ENCODE results near the gene KRTAP9-2. TPM values are rescaled to one million over a fixed set of nuclear protein-coding genes. Genes with fewer than 3 reads are reported as not detected.
"Not testable (repeated sequence)": the region's sequence is repeated elsewhere in the genome, so short reads cannot be mapped to it uniquely, and the experiment has no call there.

KRTAP9-2 gene
- total RNA-seq, 2 experiments from 2014 or later = not detected

DNA sequence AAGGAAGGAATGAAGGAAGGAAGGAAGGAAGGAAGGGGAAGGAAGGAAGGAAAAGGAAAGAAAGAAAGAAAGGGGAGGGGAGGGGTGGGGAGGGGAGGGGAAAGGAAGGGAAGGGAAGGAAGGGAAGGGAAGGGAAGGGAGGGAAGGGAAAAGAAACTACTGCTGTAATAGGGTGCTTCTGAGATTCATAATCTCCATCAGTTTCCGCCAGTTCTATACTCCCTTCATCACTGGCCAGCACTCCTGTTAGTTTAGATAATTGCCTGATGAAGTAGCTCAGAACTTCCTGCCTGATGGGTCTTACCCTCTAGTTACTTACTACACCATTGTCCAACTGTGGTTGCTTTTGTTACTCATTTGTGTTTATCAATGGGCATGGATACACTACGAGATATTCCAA is 36.8 kb downstream of the KRTAP9-2 start:
- Mint-ChIP-seq H3K27ac (no peak overlapping the region), H3K4me3 (no peak overlapping the region), H3K4me1 (ENCODE audit: low read depth) (peaks cover 7% of the 10 kb centered on the region), H3K27me3 (no peaks in the 10 kb centered on the region), H3K36me3 (ENCODE audit: low read depth) (no peaks in the 10 kb centered on the region), H3K9me3 (no peaks in the 10 kb centered on the region)
- intact Hi-C loops (cut with micrococcal nuclease) = no loop called here
- ATAC-seq = no peak
- TF ChIP-seq, protein P1, sequence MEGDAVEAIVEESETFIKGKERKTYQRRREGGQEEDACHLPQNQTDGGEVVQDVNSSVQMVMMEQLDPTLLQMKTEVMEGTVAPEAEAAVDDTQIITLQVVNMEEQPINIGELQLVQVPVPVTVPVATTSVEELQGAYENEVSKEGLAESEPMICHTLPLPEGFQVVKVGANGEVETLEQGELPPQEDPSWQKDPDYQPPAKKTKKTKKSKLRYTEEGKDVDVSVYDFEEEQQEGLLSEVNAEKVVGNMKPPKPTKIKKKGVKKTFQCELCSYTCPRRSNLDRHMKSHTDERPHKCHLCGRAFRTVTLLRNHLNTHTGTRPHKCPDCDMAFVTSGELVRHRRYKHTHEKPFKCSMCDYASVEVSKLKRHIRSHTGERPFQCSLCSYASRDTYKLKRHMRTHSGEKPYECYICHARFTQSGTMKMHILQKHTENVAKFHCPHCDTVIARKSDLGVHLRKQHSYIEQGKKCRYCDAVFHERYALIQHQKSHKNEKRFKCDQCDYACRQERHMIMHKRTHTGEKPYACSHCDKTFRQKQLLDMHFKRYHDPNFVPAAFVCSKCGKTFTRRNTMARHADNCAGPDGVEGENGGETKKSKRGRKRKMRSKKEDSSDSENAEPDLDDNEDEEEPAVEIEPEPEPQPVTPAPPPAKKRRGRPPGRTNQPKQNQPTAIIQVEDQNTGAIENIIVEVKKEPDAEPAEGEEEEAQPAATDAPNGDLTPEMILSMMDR (IDR thresholded peaks at IDR 0.05) = no peak
- CTCF ChIA-PET = no interaction called here
- POLR2A ChIA-PET = no interaction called here
- DNase-seq = no peak

DNA sequence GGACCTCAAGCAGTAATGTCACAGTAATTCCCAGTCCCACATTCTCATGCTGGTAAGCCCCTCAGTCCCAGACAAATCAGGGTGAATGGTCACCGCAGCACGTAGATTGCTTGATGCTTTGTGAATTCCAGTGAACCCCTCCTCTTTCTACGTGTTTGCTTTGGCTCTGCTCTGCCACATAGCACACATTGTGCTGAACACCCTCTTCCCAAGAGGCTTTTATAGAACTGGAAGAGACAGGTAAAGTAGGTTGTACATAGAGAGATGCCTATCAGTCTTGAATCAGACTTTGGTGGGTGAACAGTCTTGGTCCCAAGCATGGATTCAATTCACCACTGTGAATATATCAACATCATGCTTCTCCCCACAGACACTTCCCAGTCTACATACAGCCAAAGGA is 38.2 kb downstream of the KRTAP9-2 start:
- intact Hi-C loops (cut with micrococcal nuclease) = no loop called here
- Mint-ChIP-seq H3K4me1 (ENCODE audit: low read depth) (peaks cover 7% of the 10 kb centered on the region), H3K9me3 (no peaks in the 10 kb centered on the region), H3K27me3 (no peaks in the 10 kb centered on the region), H3K4me3 (no peak overlapping the region), H3K27ac (no peak overlapping the region), H3K36me3 (ENCODE audit: low read depth) (no peaks in the 10 kb centered on the region)
- ChIA-PET CTCF (no interaction called here), POLR2A (no interaction called here)
- no peak for ATAC-seq
- TF ChIP-seq, protein P1 (IDR thresholded peaks at IDR 0.05) = no peak
- DNase-seq = no peak

DNA sequence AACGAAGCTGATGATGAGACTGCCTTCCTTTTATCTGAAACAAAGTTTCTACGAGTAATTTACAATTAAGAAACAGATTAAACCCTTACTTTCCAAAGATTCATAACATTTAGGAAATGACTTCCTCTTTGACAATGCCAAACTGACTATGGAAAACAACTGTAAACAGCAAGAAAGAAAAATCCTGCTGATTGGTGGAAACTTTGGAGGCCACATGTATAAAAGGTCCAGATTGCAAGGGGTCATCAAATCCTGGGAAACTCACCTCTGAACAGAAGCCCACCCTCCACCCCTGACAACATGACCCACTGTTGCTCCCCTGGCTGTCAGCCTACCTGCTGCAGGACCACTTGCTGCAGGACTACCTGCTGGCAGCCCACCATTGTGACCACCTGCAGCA is 38.6 kb downstream of the KRTAP9-2 start, which contains the start of gene KRTAP9-6:
TSS of gene KRTAP9-6 (plus strand) at position 301 of the 400 bp plus-strand sequence. CDS start at position 301, 0 bp downstream.
- no peaks in the 10 kb centered on the region for H3K9me3 Mint-ChIP-seq
- H3K4me1 Mint-ChIP-seq (ENCODE audit: low read depth) = peaks cover 7% of the 10 kb centered on the region
- ChIA-PET CTCF (no interaction called here), POLR2A (no interaction called here)
- no peak within 1 kb of the TSS for H3K4me3 Mint-ChIP-seq
- H3K27ac Mint-ChIP-seq = no peak within 1 kb of the TSS
- TF ChIP-seq, protein P1 (IDR thresholded peaks at IDR 0.05) = no peak
- H3K27me3 Mint-ChIP-seq = no peaks in the 10 kb centered on the region
- intact Hi-C loops (cut with micrococcal nuclease) = no loop called here
- no peaks in the 10 kb centered on the region for H3K36me3 Mint-ChIP-seq (ENCODE audit: low read depth)
- DNase-seq (no peak), ATAC-seq (no peak)

DNA sequence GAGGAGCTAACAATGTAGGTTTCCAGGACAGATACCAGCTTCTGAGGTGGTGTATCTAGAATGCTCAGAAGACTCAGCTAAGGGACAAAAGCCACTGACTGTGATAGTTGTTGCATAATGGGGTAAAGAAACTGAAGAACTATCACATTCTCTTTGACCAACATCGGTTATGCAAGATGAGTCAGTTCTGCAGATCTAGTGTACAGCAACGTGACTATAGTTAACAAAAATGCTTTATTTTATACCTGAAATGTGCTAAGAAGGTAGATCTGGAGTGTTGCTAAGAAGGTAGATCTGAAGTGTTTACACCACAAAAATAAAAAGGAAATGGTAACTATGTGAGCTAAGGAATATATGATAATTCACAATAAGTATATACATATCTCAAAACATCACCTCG is 41.3 kb downstream of the KRTAP9-2 start:
- Mint-ChIP-seq H3K36me3 (ENCODE audit: low read depth) (no peaks in the 10 kb centered on the region), H3K9me3 (no peaks in the 10 kb centered on the region), H3K4me1 (ENCODE audit: low read depth) (peaks cover 2% of the 10 kb centered on the region), H3K27me3 (no peaks in the 10 kb centered on the region), H3K4me3 (no peak overlapping the region), H3K27ac (no peak overlapping the region)
- CTCF ChIA-PET = no interaction called here
- POLR2A ChIA-PET = no interaction called here
- intact Hi-C loops (cut with micrococcal nuclease) = no loop called here
- TF ChIP-seq, protein P1 (IDR thresholded peaks at IDR 0.05) = no peak
- DNase-seq (no peak), ATAC-seq (no peak)

DNA sequence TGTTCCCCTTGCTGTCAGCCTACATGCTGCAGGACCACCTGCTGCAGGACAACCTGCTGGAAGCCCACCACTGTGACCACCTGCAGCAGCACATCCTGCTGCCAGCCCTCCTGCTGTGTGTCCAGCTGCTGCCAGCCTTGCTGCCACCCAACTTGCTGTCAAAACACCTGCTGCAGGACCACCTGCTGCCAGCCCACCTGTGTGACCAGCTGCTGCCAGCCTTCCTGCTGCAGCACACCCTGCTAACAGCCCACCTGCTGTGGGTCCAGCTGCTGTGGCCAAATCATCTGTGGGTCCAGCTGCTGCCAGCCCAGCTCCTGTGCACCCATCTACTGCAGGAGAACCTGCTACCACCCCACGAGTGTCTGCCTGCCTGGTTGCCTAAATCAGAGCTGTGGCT is 44.9 kb downstream of the KRTAP9-2 start:
- intact Hi-C loops (cut with micrococcal nuclease); H3K27ac Mint-ChIP-seq; CTCF ChIA-PET; H3K27me3 Mint-ChIP-seq; H3K9me3 Mint-ChIP-seq; H3K4me3 Mint-ChIP-seq; DNase-seq; H3K36me3 Mint-ChIP-seq (ENCODE audit: low read depth); POLR2A ChIA-PET; H3K4me1 Mint-ChIP-seq (ENCODE audit: low read depth); ATAC-seq: not testable (repeated sequence)

DNA sequence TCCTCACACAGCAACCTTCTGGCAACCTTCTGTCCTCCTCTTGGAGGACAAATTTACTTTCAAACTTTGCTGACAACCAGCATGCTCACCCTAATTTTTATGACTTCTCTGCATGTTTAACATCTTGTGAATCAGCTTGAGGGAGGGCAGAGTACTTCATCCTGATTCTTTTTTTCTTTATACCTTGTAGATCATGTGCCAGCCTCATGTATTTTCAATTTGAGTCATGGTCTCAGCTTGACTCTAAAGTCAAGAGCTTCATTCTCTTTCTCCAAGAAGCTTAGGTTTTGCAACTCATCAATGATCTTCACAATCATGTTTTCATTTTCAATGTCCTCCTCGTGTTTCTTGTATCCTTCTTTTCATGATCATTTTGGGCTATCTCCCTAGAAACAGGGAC is 45.4 kb downstream of the KRTAP9-2 start:
- ATAC-seq (no peak), DNase-seq (no peak)
- Mint-ChIP-seq H3K27ac (no peak overlapping the region), H3K27me3 (peaks cover 6% of the 10 kb centered on the region), H3K36me3 (ENCODE audit: low read depth) (no peaks in the 10 kb centered on the region), H3K4me3 (no peak overlapping the region), H3K9me3 (no peaks in the 10 kb centered on the region), H3K4me1 (ENCODE audit: low read depth) (no peaks in the 10 kb centered on the region)
- ChIA-PET POLR2A (no interaction called here), CTCF (no interaction called here)
- intact Hi-C loops (cut with micrococcal nuclease) = no loop called here
- TF ChIP-seq, protein P1 (IDR thresholded peaks at IDR 0.05) = no peak

DNA sequence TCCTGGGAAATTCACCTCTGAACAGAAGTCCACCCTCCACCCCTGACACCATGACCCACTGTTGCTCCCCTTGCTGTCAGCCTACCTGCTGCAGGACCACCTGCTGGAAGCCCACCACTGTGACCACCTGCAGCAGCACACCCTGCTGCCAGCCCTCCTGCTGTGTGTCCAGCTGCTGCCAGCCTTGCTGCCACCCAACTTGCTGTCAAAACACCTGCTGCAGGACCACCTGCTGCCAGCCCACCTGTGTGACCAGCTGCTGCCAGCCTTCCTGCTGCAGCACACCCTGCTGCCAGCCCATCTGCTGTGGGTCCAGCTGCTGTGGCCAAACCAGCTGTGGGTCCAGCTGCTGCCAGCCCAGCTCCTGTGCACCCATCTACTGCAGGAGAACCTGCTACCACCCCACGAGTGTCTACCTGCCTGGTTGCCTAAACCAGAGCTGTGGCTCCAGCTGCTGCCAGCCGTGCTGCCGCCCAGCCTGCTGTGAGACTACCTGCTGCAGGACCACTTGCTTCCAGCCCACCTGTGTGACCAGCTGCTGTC is 49.3 kb downstream of the KRTAP9-2 start, which contains the start of gene KRTAP9-7:
TSS of gene KRTAP9-7 (plus strand) at position 51 of the 543 bp plus-strand sequence. CDS start at position 51, 0 bp downstream.
- H3K4me1 Mint-ChIP-seq (ENCODE audit: low read depth); CTCF ChIA-PET; H3K27ac Mint-ChIP-seq; H3K27me3 Mint-ChIP-seq; DNase-seq; H3K36me3 Mint-ChIP-seq (ENCODE audit: low read depth); H3K4me3 Mint-ChIP-seq; ATAC-seq; H3K9me3 Mint-ChIP-seq; POLR2A ChIA-PET; intact Hi-C loops (cut with micrococcal nuclease): not testable (repeated sequence)
